ENCODE results near the gene MEF2A. TPM values are rescaled to one million over a fixed set of nuclear protein-coding genes. Genes with fewer than 3 reads are reported as not detected.

MEF2A gene
- total RNA-seq, 2 donors from 2014 or later: 164 to 168 TPM

GRCh38 chr15:99526671-99527070 lies 39.1 kb upstream of the MEF2A start:
- Histone ChIP-seq H3K4me3 (no peak overlapping the region), H3K4me1 (ENCODE audit: control insufficient read depth in 1 of 2, low read depth in 2 of 2) (no peaks in the 10 kb centered on the region), H3K27me3 (replicated peaks; ENCODE audit: insufficient read depth) (no peaks in the 10 kb centered on the region), H3K27ac (no peak overlapping the region), H3K9me3 (no peaks in the 10 kb centered on the region), H3K36me3 (no peaks in the 10 kb centered on the region)
- no peak for TF ChIP-seq CTCF (IDR thresholded peaks at IDR 0.05)
- DNase-seq (ENCODE audit: low spot score) (no peak), ATAC-seq (ENCODE audit: insufficient number of reproducible peaks, low FRiP score, low read depth) (no peak)

- Histone ChIP-seq H3K36me3 (no peaks in the 10 kb centered on the region), H3K4me1 (ENCODE audit: control insufficient read depth in 1 of 2, low read depth in 2 of 2) (peaks cover 16% of the 10 kb centered on the region in 2 donors), H3K4me3 (no peak overlapping the region), H3K27me3 (replicated peaks; ENCODE audit: insufficient read depth) (no peaks in the 10 kb centered on the region), H3K9me3 (no peaks in the 10 kb centered on the region), H3K27ac (peak overlapping the region; percentile 63 to 76)
- no peak for TF ChIP-seq CTCF (IDR thresholded peaks at IDR 0.05)
- peak; percentile 100 for ATAC-seq (ENCODE audit: insufficient number of reproducible peaks, low FRiP score, low read depth)
- peak; percentile 67 for DNase-seq (ENCODE audit: low spot score)
These were observed 29.3 kb upstream of the MEF2A start for GRCh38 chr15:99536422-99537040.

GRCh38 chr15:99537344-99537743 lies 28.4 kb upstream of the MEF2A start:
- TF ChIP-seq CTCF (IDR thresholded peaks at IDR 0.05): no peak
- no peak for DNase-seq (ENCODE audit: low spot score)
- Histone ChIP-seq H3K9me3 (no peaks in the 10 kb centered on the region), H3K27me3 (replicated peaks; ENCODE audit: insufficient read depth) (no peaks in the 10 kb centered on the region), H3K4me1 (ENCODE audit: control insufficient read depth in 1 of 2, low read depth in 2 of 2) (peaks cover 16% of the 10 kb centered on the region in 2 donors), H3K36me3 (no peaks in the 10 kb centered on the region), H3K4me3 (no peak overlapping the region), H3K27ac (peak overlapping the region; percentile 63 to 76)
- no peak for ATAC-seq (ENCODE audit: insufficient number of reproducible peaks, low FRiP score, low read depth)

- ATAC-seq (ENCODE audit: insufficient number of reproducible peaks, low FRiP score, low read depth) (no peak), DNase-seq (ENCODE audit: low spot score) (no peak)
- Histone ChIP-seq H3K27me3 (replicated peaks; ENCODE audit: insufficient read depth) (no peaks in the 10 kb centered on the region), H3K27ac (no peak overlapping the region), H3K4me1 (ENCODE audit: control insufficient read depth in 1 of 2, low read depth in 2 of 2) (peaks cover 16% of the 10 kb centered on the region in 2 donors), H3K36me3 (no peaks in the 10 kb centered on the region), H3K9me3 (no peaks in the 10 kb centered on the region), H3K4me3 (no peak overlapping the region)
- no peak for TF ChIP-seq CTCF (IDR thresholded peaks at IDR 0.05)
These were observed 27.5 kb upstream of the MEF2A start for GRCh38 chr15:99538261-99538660.

GRCh38 chr15:99542828-99543227 lies 23.0 kb upstream of the MEF2A start:
- no peak overlapping the region for H3K4me3 ChIP-seq
- H3K36me3 ChIP-seq: no peaks in the 10 kb centered on the region
- H3K9me3 ChIP-seq: no peaks in the 10 kb centered on the region
- ATAC-seq (ENCODE audit: insufficient number of reproducible peaks, low FRiP score, low read depth): no peak
- no peaks in the 10 kb centered on the region for H3K27me3 ChIP-seq (replicated peaks; ENCODE audit: insufficient read depth)
- H3K27ac ChIP-seq: no peak overlapping the region
- no peak for DNase-seq (ENCODE audit: low spot score)
- no peaks in the 10 kb centered on the region for H3K4me1 ChIP-seq (ENCODE audit: control insufficient read depth in 1 of 2, low read depth in 2 of 2)
- no peak for TF ChIP-seq CTCF (IDR thresholded peaks at IDR 0.05)
